ENCODE measurements around the gene ZNF486. TPM values are rescaled to one million over a fixed set of nuclear protein-coding genes. Genes with fewer than 3 reads are reported as not detected.

ZNF486 gene
- total and polyA plus RNA-seq, 2 donors (not counting 3 experiments of a cell fraction or from before 2014, with no cell fraction given), result 3.3 to 8.4 TPM

DNA sequence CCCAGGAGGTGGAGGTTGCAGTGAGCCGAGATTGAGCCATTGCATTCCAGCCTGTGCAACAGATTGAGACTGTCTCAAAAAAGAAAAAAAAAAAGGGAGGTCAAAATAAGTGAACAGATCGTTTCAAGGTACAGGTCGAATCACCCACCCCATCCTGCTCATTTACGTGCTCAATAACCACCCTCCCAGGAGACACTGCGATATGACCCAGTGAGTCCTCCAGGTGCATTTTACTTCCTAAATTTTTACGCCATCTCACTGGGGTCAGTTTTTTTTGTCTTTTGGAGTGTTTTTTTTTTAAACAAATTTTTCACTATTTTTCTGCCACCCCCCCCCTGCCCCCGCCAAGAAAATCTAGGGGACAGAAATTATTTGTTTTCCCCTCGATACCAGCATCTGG, 68.1 kb downstream of the ZNF486 start:
- no peaks in the 10 kb centered on the region for H3K9me3 ChIP-seq (replicated peaks; ENCODE audit: control insufficient read depth, insufficient read depth, low read length)
- no peaks in the 10 kb centered on the region for H3K4me1 ChIP-seq (ENCODE audit: control insufficient read depth, extremely low read depth, insufficient read depth, low read length)
- no peak overlapping the region for H2AFZ ChIP-seq (ENCODE audit: low read depth, low read length)
- no peak overlapping the region for H3K27ac ChIP-seq (ENCODE audit: insufficient read depth, low read depth, low read length)
- no peak for FAIRE-seq
- no peak overlapping the region for H3K9ac ChIP-seq (replicated peaks; ENCODE audit: extremely low read depth, insufficient read depth, low read length)
- POLR2A ChIA-PET, result interaction anchor here (0.6 kb wide), 1 partner anchor 189 kb away, joined by 3 read pairs; no protein-coding TSS in a partner anchor
- DNase-seq (ENCODE audit: low read depth, low spot score), result no peak
- H3K9me1 ChIP-seq (replicated peaks; ENCODE audit: control insufficient read depth, extremely low read depth, insufficient read depth, low read length), result no peaks in the 10 kb centered on the region
- no peaks in the 10 kb centered on the region for H3K27me3 ChIP-seq (ENCODE audit: control insufficient read depth in 2 of 2, insufficient read depth in 2 of 2, low read length in 2 of 2)
- dilution Hi-C loops (cut with MboI; ENCODE audit: extremely low pct_ligation_motif_present, low sequenced_read_pairs) (no loop called here), intact Hi-C loops (cut with micrococcal nuclease) (no loop called here)
- no peaks in the 10 kb centered on the region for H3K36me3 ChIP-seq (ENCODE audit: control insufficient read depth in 2 of 2, extremely low read depth in 1 of 2, insufficient read depth in 2 of 2, low read length in 2 of 2)
- no peaks in the 10 kb centered on the region for H4K20me1 ChIP-seq (replicated peaks; ENCODE audit: control insufficient read depth, extremely low read depth, insufficient read depth, low read length)
- CTCF ChIA-PET, result interaction anchor here (0.7 kb wide), 1 partner anchor 1080 kb away, joined by 3 read pairs; no protein-coding TSS in a partner anchor
- no peak for TF ChIP-seq GATA2 (IDR thresholded peaks at IDR 0.05; ENCODE audit: insufficient read depth, insufficient read length, low read depth, low read length)
- TF ChIP-seq EZH2 (IDR thresholded peaks at IDR 0.05; ENCODE audit: borderline replicate concordance, low read depth, low read length, severe bottlenecking), result no peak
- no peak for TF ChIP-seq MAX (IDR thresholded peaks at IDR 0.05; ENCODE audit: insufficient read depth, insufficient read length)
- TF ChIP-seq JUN (IDR thresholded peaks at IDR 0.05; ENCODE audit: borderline replicate concordance, insufficient read depth, insufficient read length, low read depth), result no peak
- no peak for TF ChIP-seq POLR2AphosphoS5 (IDR thresholded peaks at IDR 0.05; ENCODE audit: insufficient read depth, low read depth, low read length)
- TF ChIP-seq, protein P1, sequence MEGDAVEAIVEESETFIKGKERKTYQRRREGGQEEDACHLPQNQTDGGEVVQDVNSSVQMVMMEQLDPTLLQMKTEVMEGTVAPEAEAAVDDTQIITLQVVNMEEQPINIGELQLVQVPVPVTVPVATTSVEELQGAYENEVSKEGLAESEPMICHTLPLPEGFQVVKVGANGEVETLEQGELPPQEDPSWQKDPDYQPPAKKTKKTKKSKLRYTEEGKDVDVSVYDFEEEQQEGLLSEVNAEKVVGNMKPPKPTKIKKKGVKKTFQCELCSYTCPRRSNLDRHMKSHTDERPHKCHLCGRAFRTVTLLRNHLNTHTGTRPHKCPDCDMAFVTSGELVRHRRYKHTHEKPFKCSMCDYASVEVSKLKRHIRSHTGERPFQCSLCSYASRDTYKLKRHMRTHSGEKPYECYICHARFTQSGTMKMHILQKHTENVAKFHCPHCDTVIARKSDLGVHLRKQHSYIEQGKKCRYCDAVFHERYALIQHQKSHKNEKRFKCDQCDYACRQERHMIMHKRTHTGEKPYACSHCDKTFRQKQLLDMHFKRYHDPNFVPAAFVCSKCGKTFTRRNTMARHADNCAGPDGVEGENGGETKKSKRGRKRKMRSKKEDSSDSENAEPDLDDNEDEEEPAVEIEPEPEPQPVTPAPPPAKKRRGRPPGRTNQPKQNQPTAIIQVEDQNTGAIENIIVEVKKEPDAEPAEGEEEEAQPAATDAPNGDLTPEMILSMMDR (IDR thresholded peaks at IDR 0.05; ENCODE audit: extremely low read depth in 1 of 2, insufficient read depth in 1 of 2, low read depth in 1 of 2, low read length in 2 of 2), result no peak
- TF ChIP-seq FOS (IDR thresholded peaks at IDR 0.05; ENCODE audit: borderline replicate concordance, insufficient read depth, low read length), result no peak
- no peak for TF ChIP-seq POLR2A (IDR thresholded peaks at IDR 0.05; ENCODE audit: low read depth, low read length)
- no peaks in the 10 kb centered on the region for H3K79me2 ChIP-seq (ENCODE audit: control insufficient read depth, insufficient read depth, low read length)
- no TSS peak for BruUV-seq (replicated peaks)
- no peak overlapping the region for H3K4me3 ChIP-seq (replicated peaks in 1 of 3; ENCODE audit: insufficient read depth in 1 of 3, low read depth in 1 of 3, low read length in 3 of 3)
- no peak overlapping the region for H3K4me2 ChIP-seq (ENCODE audit: insufficient read depth, low read length)
